H1 (cell line): ENCODE measurements around the gene OSBPL2. TPM values are rescaled to one million over a fixed set of nuclear protein-coding genes. Genes with fewer than 3 reads are reported as not detected.

ENCODE experiments used
- CTCF ChIA-PET: fragments of 300-600 bp; sonication (Branson Sonifier 250); formaldehyde crosslinking; loops from one replicate; lab custom pipeline; 2021; ENCODE audit not compliant: partially characterized antibody; lab: Charles Lee
- POLR2A ChIA-PET: fragments of 300-600 bp; sonication (Branson Sonifier 250); formaldehyde crosslinking; loops from one replicate; lab custom pipeline; 2021; ENCODE audit warnings: inconsistent platforms; ENCODE audit not compliant: partially characterized antibody; lab: Charles Lee
- DNase-seq, 2 experiments: peaks; one replicate each; pipeline versions ENCODE4 v3.0.0 to v3.0.0-alpha.2; 2010 to 2022; ENCODE audit warnings: low spot score in 2 of 2, low read depth in 1 of 2, mixed read lengths in 1 of 2
- FAIRE-seq: peaks from 2 replicates; lab custom pipeline; 2011; peaks lifted over from hg19 to GRCh38; lab: Jason Lieb, UNC
- H2AFZ ChIP-seq: 2 replicates; pipeline ENCODE4 v1.8.1; 2012; ENCODE audit warnings: low read length, inconsistent platforms
- H2AK5ac ChIP-seq: 2 replicates; pipeline ENCODE4 v1.6.1; 2013; ENCODE audit warnings: low read depth, low read length
- H2BK120ac ChIP-seq: replicated peaks from 2 replicates; pipeline ENCODE3; 2013; ENCODE audit warnings: low read depth, low read length, inconsistent platforms
- H2BK12ac ChIP-seq: 2 replicates; pipeline ENCODE4 v1.6.1; 2013; ENCODE audit warnings: low read depth, low read length
- H2BK15ac ChIP-seq: 2 replicates; pipeline ENCODE4 v1.6.1; 2013; ENCODE audit warnings: low read length
- H2BK20ac ChIP-seq: 2 replicates; pipeline ENCODE4 v1.6.1; 2013; ENCODE audit warnings: low read length
- H2BK5ac ChIP-seq: 2 replicates; pipeline ENCODE4 v1.6.1; 2013; ENCODE audit warnings: low read depth, low read length
- H3K14ac ChIP-seq: 2 replicates; pipeline ENCODE4 v1.6.1; 2013; ENCODE audit warnings: inconsistent platforms; ENCODE audit not compliant: insufficient read length
- H3K18ac ChIP-seq: 2 replicates; pipeline ENCODE4 v1.6.1; 2013; ENCODE audit warnings: low read length; ENCODE audit errors: extremely low read depth
- H3K23ac ChIP-seq: 2 replicates; pipeline ENCODE4 v1.6.1; 2013; ENCODE audit warnings: inconsistent platforms; ENCODE audit not compliant: insufficient read length
- H3K23me2 ChIP-seq: 2 replicates; pipeline ENCODE4 v1.6.1; 2013; ENCODE audit warnings: low read depth, low read length
- H3K27ac ChIP-seq: 2 replicates; pipeline ENCODE4 v1.6.1; 2011; ENCODE audit warnings: low read depth, low read length, inconsistent platforms
- H3K27me3 ChIP-seq, 4 experiments: replicated peaks in 1 of 4; 1 replicate in 1 of 4; 2 replicates in 3 of 4; pipeline versions ENCODE4 v1.6.1 to v1.8.1; 2011 to 2013; ENCODE audit warnings: low read length in 3 of 4, mild to moderate bottlenecking in 3 of 4, inconsistent platforms in 2 of 4, mixed read lengths in 2 of 4, moderate library complexity in 1 of 4; ENCODE audit not compliant: control insufficient read depth in 3 of 4, insufficient read depth in 3 of 4; ENCODE audit errors: extremely low read depth in 1 of 4
- H3K36me3 ChIP-seq, 4 experiments: 2 replicates each; pipeline versions ENCODE4 v1.6.1 to v1.8.1; 2011 to 2013; ENCODE audit warnings: mild to moderate bottlenecking in 4 of 4, low read length in 3 of 4, moderate library complexity in 2 of 4, control low read depth in 1 of 4, inconsistent platforms in 1 of 4; ENCODE audit not compliant: insufficient read depth in 4 of 4, control insufficient read depth in 2 of 4
- H3K4ac ChIP-seq: replicated peaks from 2 replicates; pipeline ENCODE3; 2013; ENCODE audit warnings: low read length, low read depth, mixed read lengths, inconsistent platforms; ENCODE audit not compliant: insufficient read length
- H3K4me1 ChIP-seq, 4 experiments: replicated peaks in 1 of 4; 1 replicate in 1 of 4; 2 replicates in 3 of 4; pipeline versions ENCODE4 v1.6.1 to v1.8.1; 2011 to 2013; ENCODE audit warnings: low read length in 3 of 4, inconsistent platforms in 2 of 4, mixed read lengths in 1 of 4; ENCODE audit not compliant: insufficient read depth in 4 of 4, control insufficient read depth in 3 of 4
- H3K4me2 ChIP-seq, 2 experiments: 2 replicates each; pipeline versions ENCODE4 v1.6.1 to v1.8.1; 2011 to 2013; ENCODE audit warnings: low read depth in 2 of 2, low read length in 2 of 2, control low read depth in 1 of 2, inconsistent platforms in 1 of 2, mild to moderate bottlenecking in 1 of 2; ENCODE audit not compliant: insufficient read depth in 1 of 2
- H3K4me3 ChIP-seq, 4 experiments: fragments of 200-600, 300-600 bp in 1 of 4; sonication (generic), shearing (Covaris generic), sonication (Bioruptor Twin) in 1 of 4; 2 replicates each; pipeline versions ENCODE4 v1.5.1 to v1.8.1; 2011 to 2016; ENCODE audit warnings: low read length in 4 of 4, low read depth in 3 of 4, control low read depth in 2 of 4, inconsistent platforms in 2 of 4, mild to moderate bottlenecking in 2 of 4, mixed read lengths in 1 of 4, moderate library complexity in 1 of 4; ENCODE audit not compliant: insufficient read depth in 2 of 4; ENCODE audit errors: extremely low read depth in 1 of 4
- H3K56ac ChIP-seq: replicated peaks from 2 replicates; pipeline ENCODE3; 2013; ENCODE audit warnings: low read depth, mild to moderate bottlenecking, mixed read lengths, low read length, inconsistent platforms; ENCODE audit not compliant: insufficient read length
- H3K79me1 ChIP-seq: 2 replicates; pipeline ENCODE4 v1.6.1; 2013; ENCODE audit warnings: low read depth, low read length, control low read depth
- H3K79me2 ChIP-seq, 2 experiments: 2 replicates each; pipeline versions ENCODE4 v1.6.1 to v1.8.1; 2012 to 2013; ENCODE audit warnings: low read length in 2 of 2, mild to moderate bottlenecking in 2 of 2, inconsistent platforms in 1 of 2; ENCODE audit not compliant: insufficient read depth in 2 of 2, control insufficient read depth in 1 of 2
- H3K9ac ChIP-seq, 4 experiments: replicated peaks in 1 of 4; 1 replicate in 1 of 4; 2 replicates in 3 of 4; pipeline versions ENCODE4 v1.6.1 to v1.8.1; 2011 to 2013; ENCODE audit warnings: low read depth in 3 of 4, low read length in 3 of 4, control low read depth in 2 of 4, mild to moderate bottlenecking in 2 of 4, moderate library complexity in 2 of 4, inconsistent platforms in 1 of 4; ENCODE audit errors: extremely low read depth in 1 of 4
- H3K9me3 ChIP-seq, 2 experiments: 2 replicates each; pipeline versions ENCODE4 v1.6.1 to v1.8.1; 2012 to 2013; ENCODE audit warnings: mild to moderate bottlenecking in 2 of 2, moderate library complexity in 2 of 2, control low read depth in 1 of 2, inconsistent platforms in 1 of 2, low read depth in 1 of 2, low read length in 1 of 2, mixed read lengths in 1 of 2; ENCODE audit not compliant: insufficient read depth in 2 of 2
- H4K20me1 ChIP-seq, 2 experiments: replicated peaks in 1 of 2; 2 replicates each; pipeline versions ENCODE3 to v1.8.1; 2011 to 2013; ENCODE audit warnings: inconsistent platforms in 2 of 2, low read length in 2 of 2, mild to moderate bottlenecking in 1 of 2; ENCODE audit not compliant: insufficient read depth in 2 of 2, control insufficient read depth in 1 of 2
- H4K5ac ChIP-seq: 2 replicates; pipeline ENCODE4 v1.6.1; 2013; ENCODE audit warnings: low read length, low read depth, mixed read lengths, inconsistent platforms; ENCODE audit not compliant: insufficient read length
- H4K8ac ChIP-seq: 2 replicates; pipeline ENCODE4 v1.8.0; 2013; ENCODE audit warnings: mild to moderate bottlenecking, moderate library complexity, low read length, inconsistent platforms; ENCODE audit not compliant: insufficient read depth; ENCODE audit errors: extremely low read depth
- H4K91ac ChIP-seq: replicated peaks from 2 replicates; pipeline ENCODE3; 2013; ENCODE audit warnings: low read length, mixed read lengths, inconsistent platforms; ENCODE audit not compliant: insufficient read length
- ASH2L ChIP-seq: fragments of 200-600, 300-600 bp; sonication (generic); IDR thresholded peaks from one replicate; pipeline ENCODE4 v1.7.1; 2017; ENCODE audit warnings: low read length
- CBX8 ChIP-seq: fragments of 300-800, 300-1000 bp; sonication (generic); IDR thresholded peaks from 2 replicates; pipeline ENCODE4 v1.7.1; 2016; ENCODE audit warnings: low read depth, low read length, borderline replicate concordance
- EGR1 ChIP-seq: IDR thresholded peaks from 2 replicates; pipeline ENCODE4 v1.6.1; 2011; ENCODE audit warnings: low read depth, low read length, borderline replicate concordance
- EP300 ChIP-seq, 2 experiments: IDR thresholded peaks; 1 replicate in 1 of 2; 2 replicates in 1 of 2; pipeline ENCODE4 v1.6.1; 2011 to 2012; ENCODE audit warnings: low read depth in 2 of 2, low read length in 2 of 2, mild to moderate bottlenecking in 2 of 2, borderline replicate concordance in 1 of 2, inconsistent platforms in 1 of 2, moderate library complexity in 1 of 2
- GTF2F1 ChIP-seq: IDR thresholded peaks from 2 replicates; pipeline ENCODE4 v1.6.1; 2012; ENCODE audit warnings: low read depth, low read length, improper control_type of control experiment, borderline replicate concordance
- KDM1A ChIP-seq: fragments of 200-600, 300-600 bp; sonication (generic); IDR thresholded peaks from 2 replicates; pipeline ENCODE4 v1.7.1; 2016; ENCODE audit warnings: mild to moderate bottlenecking, low read length, borderline replicate concordance
- KDM5A ChIP-seq: fragments of 200-600 bp; IDR thresholded peaks from 2 replicates; pipeline ENCODE4 v1.7.1; 2012; ENCODE audit warnings: mild to moderate bottlenecking, low read length, inconsistent platforms, mixed read lengths
- PHF8 ChIP-seq: fragments of 200-600 bp; sonication (generic); conservative IDR thresholded peaks from 2 replicates; pipeline ENCODE4 v1.7.1; 2012; ENCODE audit warnings: low read depth, mild to moderate bottlenecking, inconsistent platforms, low read length, moderate library complexity
- RXRA ChIP-seq: IDR thresholded peaks from 2 replicates; pipeline ENCODE4 v1.6.1; 2011; ENCODE audit warnings: low read depth, mild to moderate bottlenecking, low read length, moderate library complexity; ENCODE audit not compliant: insufficient read depth
- SIRT6 ChIP-seq: IDR thresholded peaks from one replicate; pipeline ENCODE4 v1.7.1; 2012; ENCODE audit warnings: low read length, inconsistent platforms
- SP1 ChIP-seq: IDR thresholded peaks from 2 replicates; pipeline ENCODE4 v1.6.1; 2011; ENCODE audit warnings: low read depth, low read length
- SUZ12 ChIP-seq: fragments of 200-600 bp; sonication (generic); IDR thresholded peaks from 2 replicates; pipeline ENCODE4 v1.6.1; 2012; ENCODE audit warnings: mild to moderate bottlenecking, inconsistent platforms, low read length, moderate library complexity, mixed read lengths
- YY1 ChIP-seq: IDR thresholded peaks from 2 replicates; pipeline ENCODE4 v1.6.1; 2011; ENCODE audit warnings: low read depth, mild to moderate bottlenecking, low read length
- WGBS, 2 experiments: shearing (Covaris generic) in 1 of 2; methylation state at CpG; one replicate each; pipeline versions ENCODE4 v1.1.6 to v1.1.7; 2013 to 2015; ENCODE audit warnings: low lambda C conversion rate in 2 of 2, mixed read lengths in 2 of 2, inconsistent platforms in 1 of 2, low coverage in 1 of 2, missing lambda C conversion rate in 1 of 2; ENCODE audit not compliant: insufficient replicate concordance in 2 of 2, insufficient coverage in 1 of 2, insufficient read length in 1 of 2; ENCODE audit errors: extremely low coverage in 1 of 2, missing lambda C conversion rate in 1 of 2; 5-methylcytosine and 5-hydroxymethylcytosine counted together
- polyA plus RNA-seq, 7 experiments: library from polyadenylated mRNA; depleted of rRNA in 3 of 7; stranded (reverse) in 5 of 7; unstranded in 2 of 7; fragments of >200 nt in 5 of 7; fragments of 200-250 nt in 2 of 7; gene quantifications; 1 replicate in 5 of 7; 2 replicates in 1 of 7; 4 replicates in 1 of 7; pipeline versions ENCODE4 v1.2.1 to v1.2.3, GENCODE V29; 2011 to 2013; ENCODE audit warnings: missing spikeins in 2 of 7, mixed read lengths in 2 of 7
- total RNA-seq: library from RNA; stranded (reverse); fragmentation: NEBNext Ultra II Directional; extraction: Animal tissue kit (Norgen Biotek cat#: 25700); gene quantifications from 2 replicates; pipeline ENCODE4 v1.2.1, GENCODE V29; 2021

Gene OSBPL2
- total and polyA plus RNA-seq, 2 of the 8 experiments (the other 6 are each of a cell fraction or from before 2014, with no cell fraction given): 11.7 to 42.4 TPM

DNA sequence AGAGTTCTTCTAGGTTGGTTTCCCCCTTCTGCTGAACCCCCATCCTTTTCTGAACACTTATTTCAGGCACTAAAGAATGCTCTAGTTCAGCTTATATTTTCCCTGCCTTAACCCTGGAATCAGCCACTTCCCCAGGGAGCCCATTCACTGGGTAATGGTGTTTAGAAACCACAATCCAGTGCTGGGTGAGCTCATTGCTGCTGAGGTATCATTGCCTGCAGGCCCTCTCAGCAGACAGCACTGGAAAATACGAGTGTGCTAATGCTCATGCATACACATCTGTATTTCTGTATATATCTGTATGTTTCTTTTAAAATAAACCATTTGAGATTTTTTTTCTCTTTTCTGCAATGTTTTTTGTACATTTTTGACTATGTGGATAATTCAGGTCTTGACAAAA, 27.0 kb downstream of the OSBPL2 start:
- H3K36me3 ChIP-seq: peaks cover 2 to 24% (median 15%) of the 10 kb centered on the region in 4 experiments; a peak in 6 of 8 replicates
- ChIA-PET CTCF (interaction anchor here (1.5 kb wide), 1 partner anchor 16 kb away, joined by 4 read pairs; no protein-coding TSS in a partner anchor), POLR2A (interaction anchor here (1.4 kb wide), 1 partner anchor 67 kb away, joined by 3 read pairs; no protein-coding TSS in a partner anchor)
- no peak overlapping the region for H3K18ac ChIP-seq
- H3K4me3 ChIP-seq: no peak overlapping the region
- H3K9ac ChIP-seq: no peak overlapping the region
- peaks cover 0 to 4% of the 10 kb centered on the region in 2 experiments for H4K20me1 ChIP-seq
- H4K91ac ChIP-seq: no peak overlapping the region
- peaks cover 6% of the 10 kb centered on the region for H3K79me1 ChIP-seq
- no peaks in the 10 kb centered on the region for H3K23me2 ChIP-seq
- H3K14ac ChIP-seq: no peak overlapping the region
- no peak overlapping the region for H2BK12ac ChIP-seq
- no peak overlapping the region for H2BK20ac ChIP-seq
- 90% methylated on average over 1 of the region's 1 CpG; no CpG with 5 or more reads in 1 of the 2 experiments for WGBS, 2 experiments
- no peak overlapping the region for H2BK15ac ChIP-seq
- H4K8ac ChIP-seq: no peak overlapping the region
- FAIRE-seq: no peak
- H3K27ac ChIP-seq: no peak overlapping the region
- H2AK5ac ChIP-seq: no peak overlapping the region
- no peak overlapping the region for H3K23ac ChIP-seq
- no peak overlapping the region for H3K4me2 ChIP-seq
- H2BK5ac ChIP-seq: no peak overlapping the region
- H3K56ac ChIP-seq: no peak overlapping the region
- no peak overlapping the region for H2BK120ac ChIP-seq
- no peaks in the 10 kb centered on the region for H3K79me2 ChIP-seq
- H3K9me3 ChIP-seq: peaks cover 0 to 2% of the 10 kb centered on the region in 2 experiments; a peak in 2 of 4 replicates
- TF ChIP-seq ASH2L: no peak
- TF ChIP-seq YY1: no peak
- TF ChIP-seq SP1: no peak
- TF ChIP-seq EGR1: no peak
- TF ChIP-seq KDM5A: no peak
- TF ChIP-seq SUZ12: no peak
- TF ChIP-seq SIRT6: no peak
- TF ChIP-seq RXRA: no peak
- no peak for TF ChIP-seq PHF8
- no peak for TF ChIP-seq CBX8
- TF ChIP-seq KDM1A: no peak
- no peak for TF ChIP-seq GTF2F1
- no peak for TF ChIP-seq EP300 (IDR thresholded peaks at IDR 0.05; ENCODE audit: borderline replicate concordance in 1 of 2, low read depth in 2 of 2, low read length in 2 of 2)
- H3K4ac ChIP-seq: no peak overlapping the region
- H3K27me3 ChIP-seq: no peaks in the 10 kb centered on the region
- no peak for DNase-seq
- H4K5ac ChIP-seq: no peak overlapping the region
- no peak overlapping the region for H2AFZ ChIP-seq
- H3K4me1 ChIP-seq: no peaks in the 10 kb centered on the region
